PC-3 (cell line): ENCODE results near the gene LGI2.

Source experiments
- EZH2 ChIP-seq: fragments of 300-600 bp; sonication (generic); IDR thresholded peaks from one replicate; pipeline ENCODE4 v1.6.1; 2017; ENCODE audit warnings: antibody characterized with exemption, mild to moderate bottlenecking, low read length; ENCODE audit not compliant: unreplicated experiment
- TF ChIP-seq, protein P1 (sequence below): fragments of 300-600 bp; sonication (generic); conservative IDR thresholded peaks from 2 replicates; pipeline ENCODE4 v1.5.1; 2017; ENCODE audit warnings: antibody characterized with exemption, low read depth, mild to moderate bottlenecking, low read length

DNA sequence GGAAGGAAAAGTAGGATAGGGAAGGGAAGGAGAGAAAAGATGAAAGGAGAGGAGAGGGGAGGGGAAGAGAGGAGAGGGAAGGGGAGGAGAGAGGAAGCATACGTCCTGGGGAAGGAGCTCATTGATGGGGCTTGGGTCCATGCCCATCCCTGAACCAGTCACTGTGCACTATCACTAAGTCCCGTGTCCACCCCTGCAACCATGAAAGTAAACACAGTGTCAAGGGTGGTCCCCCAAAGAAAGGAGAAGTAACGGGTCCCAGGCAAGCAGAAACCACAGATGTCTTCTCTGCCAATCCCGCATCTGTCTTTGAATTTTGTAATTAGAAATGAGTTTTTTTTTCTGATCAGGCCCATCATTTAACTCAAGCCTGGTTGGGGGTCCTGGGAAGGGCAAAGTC lies 55.2 kb downstream of the LGI2 start:
- TF ChIP-seq, protein P1, sequence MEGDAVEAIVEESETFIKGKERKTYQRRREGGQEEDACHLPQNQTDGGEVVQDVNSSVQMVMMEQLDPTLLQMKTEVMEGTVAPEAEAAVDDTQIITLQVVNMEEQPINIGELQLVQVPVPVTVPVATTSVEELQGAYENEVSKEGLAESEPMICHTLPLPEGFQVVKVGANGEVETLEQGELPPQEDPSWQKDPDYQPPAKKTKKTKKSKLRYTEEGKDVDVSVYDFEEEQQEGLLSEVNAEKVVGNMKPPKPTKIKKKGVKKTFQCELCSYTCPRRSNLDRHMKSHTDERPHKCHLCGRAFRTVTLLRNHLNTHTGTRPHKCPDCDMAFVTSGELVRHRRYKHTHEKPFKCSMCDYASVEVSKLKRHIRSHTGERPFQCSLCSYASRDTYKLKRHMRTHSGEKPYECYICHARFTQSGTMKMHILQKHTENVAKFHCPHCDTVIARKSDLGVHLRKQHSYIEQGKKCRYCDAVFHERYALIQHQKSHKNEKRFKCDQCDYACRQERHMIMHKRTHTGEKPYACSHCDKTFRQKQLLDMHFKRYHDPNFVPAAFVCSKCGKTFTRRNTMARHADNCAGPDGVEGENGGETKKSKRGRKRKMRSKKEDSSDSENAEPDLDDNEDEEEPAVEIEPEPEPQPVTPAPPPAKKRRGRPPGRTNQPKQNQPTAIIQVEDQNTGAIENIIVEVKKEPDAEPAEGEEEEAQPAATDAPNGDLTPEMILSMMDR: no peak
- TF ChIP-seq EZH2: no peak
